Left ventricle myocardium inferior (tissue), 1 donor: ENCODE measurements around the gene SLC39A5. TPM values are rescaled to one million over a fixed set of nuclear protein-coding genes. Genes with fewer than 3 reads are reported as not detected.

Experiments
- DNase-seq: peaks from one replicate; pipeline ENCODE4 v3.0.0-alpha.2; 2020
- H3K27ac ChIP-seq: fragments of 200-600 bp; replicated peaks from 2 replicates; pipeline ENCODE4 v1.8.0; 2021
- H3K27me3 ChIP-seq: fragments of 200-600 bp; 2 replicates; pipeline ENCODE4 v1.8.0; 2021; ENCODE audit warnings: low read depth
- H3K36me3 ChIP-seq: fragments of 200-600 bp; 2 replicates; pipeline ENCODE4 v1.8.0; 2021
- H3K4me1 ChIP-seq: fragments of 200-600 bp; 2 replicates; pipeline ENCODE4 v1.8.0; 2021
- H3K4me3 ChIP-seq: fragments of 200-600 bp; 2 replicates; pipeline ENCODE4 v1.8.0; 2021; ENCODE audit warnings: mild to moderate bottlenecking, moderate library complexity
- H3K9me3 ChIP-seq: fragments of 200-600 bp; replicated peaks from 2 replicates; pipeline ENCODE4 v1.8.0; 2021
- intact Hi-C: fragments of 100-400 bp; cut with micrococcal nuclease; formaldehyde crosslinking; loops from one replicate; pipeline ENCODE4 v1.11.0; 2022
- total RNA-seq: library from RNA; stranded (reverse); fragmentation: NEBNext Ultra II Directional; extraction: Animal tissue kit (Norgen Biotek cat#: 25700); gene quantifications from one replicate; pipeline ENCODE4 v1.2.1, GENCODE V29; 2021
- TF ChIP-seq, protein P1 (sequence below): fragments of 200-600 bp; IDR thresholded peaks from 2 replicates; pipeline ENCODE4 v1.8.0; 2021; ENCODE audit warnings: antibody characterized with exemption, mild to moderate bottlenecking, borderline replicate concordance
- donor health status: DM: no; HTN: yes; CAD: no; lungs with severe emphysema.

The SLC39A5 gene
- total RNA-seq, 1 donor from 2014 or later, result not detected

DNA sequence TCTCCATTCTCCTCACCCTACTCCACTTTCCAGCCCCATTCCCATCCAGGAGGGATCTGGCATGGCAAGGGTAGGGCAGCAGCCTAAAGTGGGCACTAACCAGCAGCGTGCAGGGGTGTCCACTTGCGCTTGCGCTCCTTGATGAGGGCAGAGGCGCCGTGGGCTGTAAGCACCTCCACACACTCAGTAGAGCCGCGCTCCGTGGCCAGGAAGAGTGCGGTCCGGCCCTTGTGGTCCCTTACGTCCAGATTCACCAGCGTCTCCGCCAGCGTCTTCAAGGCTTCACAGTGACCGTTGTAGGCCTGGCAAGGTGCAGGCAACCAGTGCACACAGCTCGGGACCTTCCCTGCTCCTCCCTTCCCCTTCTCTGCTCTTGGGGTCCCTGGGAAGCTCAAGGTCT, 18.1 kb downstream of the SLC39A5 start:
- H3K4me3 ChIP-seq, result no peak overlapping the region
- TF ChIP-seq, protein P1, sequence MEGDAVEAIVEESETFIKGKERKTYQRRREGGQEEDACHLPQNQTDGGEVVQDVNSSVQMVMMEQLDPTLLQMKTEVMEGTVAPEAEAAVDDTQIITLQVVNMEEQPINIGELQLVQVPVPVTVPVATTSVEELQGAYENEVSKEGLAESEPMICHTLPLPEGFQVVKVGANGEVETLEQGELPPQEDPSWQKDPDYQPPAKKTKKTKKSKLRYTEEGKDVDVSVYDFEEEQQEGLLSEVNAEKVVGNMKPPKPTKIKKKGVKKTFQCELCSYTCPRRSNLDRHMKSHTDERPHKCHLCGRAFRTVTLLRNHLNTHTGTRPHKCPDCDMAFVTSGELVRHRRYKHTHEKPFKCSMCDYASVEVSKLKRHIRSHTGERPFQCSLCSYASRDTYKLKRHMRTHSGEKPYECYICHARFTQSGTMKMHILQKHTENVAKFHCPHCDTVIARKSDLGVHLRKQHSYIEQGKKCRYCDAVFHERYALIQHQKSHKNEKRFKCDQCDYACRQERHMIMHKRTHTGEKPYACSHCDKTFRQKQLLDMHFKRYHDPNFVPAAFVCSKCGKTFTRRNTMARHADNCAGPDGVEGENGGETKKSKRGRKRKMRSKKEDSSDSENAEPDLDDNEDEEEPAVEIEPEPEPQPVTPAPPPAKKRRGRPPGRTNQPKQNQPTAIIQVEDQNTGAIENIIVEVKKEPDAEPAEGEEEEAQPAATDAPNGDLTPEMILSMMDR, result no peak
- intact Hi-C loops, result no loop called here
- peaks cover 20% of the 10 kb centered on the region for H3K4me1 ChIP-seq
- no peaks in the 10 kb centered on the region for H3K27me3 ChIP-seq
- no peak for DNase-seq
- peaks cover 100% of the 10 kb centered on the region for H3K36me3 ChIP-seq
- no peaks in the 10 kb centered on the region for H3K9me3 ChIP-seq
- no peak overlapping the region for H3K27ac ChIP-seq

DNA sequence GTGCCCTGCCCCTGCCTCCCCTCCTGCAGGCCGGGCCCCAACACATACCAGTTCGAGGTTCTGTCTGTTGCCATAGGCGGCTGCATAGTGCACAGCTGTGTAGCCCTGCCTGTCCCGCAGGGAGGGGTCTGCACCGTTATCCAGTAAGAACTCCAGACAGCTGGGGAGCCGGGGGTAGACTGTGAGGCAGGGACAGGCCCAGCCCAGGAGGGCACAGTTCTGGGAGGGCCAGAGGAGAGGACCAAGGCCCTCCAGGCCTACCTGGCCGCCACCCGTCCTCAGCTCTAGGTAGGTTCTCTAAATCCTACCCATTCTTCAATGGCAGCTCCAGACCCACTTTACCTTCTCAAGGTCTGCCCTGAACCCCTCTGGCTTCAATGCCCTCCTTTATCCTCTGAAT, 18.9 kb downstream of the SLC39A5 start:
- H3K9me3 ChIP-seq, result no peaks in the 10 kb centered on the region
- TF ChIP-seq, protein P1, result no peak
- H3K27me3 ChIP-seq, result no peaks in the 10 kb centered on the region
- H3K4me1 ChIP-seq, result peaks cover 16% of the 10 kb centered on the region
- no peak overlapping the region for H3K27ac ChIP-seq
- no peak overlapping the region for H3K4me3 ChIP-seq
- DNase-seq, result no peak
- intact Hi-C loops, result no loop called here
- peaks cover 100% of the 10 kb centered on the region for H3K36me3 ChIP-seq

DNA sequence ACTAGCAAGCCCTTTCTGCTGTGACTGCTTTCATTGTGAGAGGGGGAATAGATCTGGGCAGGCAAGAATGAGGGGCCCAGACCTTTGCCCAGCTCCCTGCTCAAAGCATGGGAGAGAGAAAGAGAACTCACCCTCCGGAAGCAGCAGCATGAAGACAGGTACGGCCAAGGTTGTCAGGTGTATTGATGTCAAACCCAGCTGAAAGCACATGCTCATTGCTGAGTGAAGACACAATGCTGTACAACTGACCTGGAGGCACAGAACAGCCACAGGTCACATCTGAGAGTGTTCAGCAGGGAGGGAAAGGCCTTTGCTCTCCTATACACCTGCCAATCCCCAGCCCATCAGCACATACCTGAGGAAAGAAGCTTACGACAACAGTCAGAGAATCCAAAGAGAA, 22.8 kb downstream of the SLC39A5 start:
- Histone ChIP-seq H3K27ac (no peak overlapping the region), H3K4me3 (no peak overlapping the region), H3K9me3 (no peaks in the 10 kb centered on the region), H3K36me3 (peaks cover 91% of the 10 kb centered on the region), H3K27me3 (no peaks in the 10 kb centered on the region), H3K4me1 (peaks cover 21% of the 10 kb centered on the region)
- intact Hi-C loops, result no loop called here
- TF ChIP-seq, protein P1, result no peak
- no peak for DNase-seq

DNA sequence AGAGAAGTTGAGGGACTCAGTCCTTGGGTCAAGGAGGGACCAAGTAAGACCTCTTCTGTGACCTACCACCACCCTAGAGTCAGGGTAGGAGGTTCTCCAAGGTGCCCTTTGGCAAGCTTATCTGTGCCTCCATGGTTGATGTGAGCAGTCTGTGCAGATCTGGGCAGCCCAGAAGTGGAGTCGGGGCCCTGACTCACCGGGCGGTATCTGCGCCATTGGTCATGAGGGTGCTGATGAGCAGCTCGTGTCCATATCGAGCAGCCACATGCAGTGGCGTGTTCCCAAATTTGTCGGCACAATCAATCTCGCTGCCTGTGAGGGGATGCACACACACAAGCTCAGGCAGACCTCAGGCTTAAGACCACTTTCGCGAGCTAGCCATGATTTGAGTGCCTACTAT, 23.2 kb downstream of the SLC39A5 start:
- no peak for DNase-seq
- peaks cover 25% of the 10 kb centered on the region for H3K4me1 ChIP-seq
- H3K27ac ChIP-seq, result no peak overlapping the region
- H3K9me3 ChIP-seq, result no peaks in the 10 kb centered on the region
- TF ChIP-seq, protein P1, result no peak
- no peak overlapping the region for H3K4me3 ChIP-seq
- peaks cover 86% of the 10 kb centered on the region for H3K36me3 ChIP-seq
- no peaks in the 10 kb centered on the region for H3K27me3 ChIP-seq
- intact Hi-C loops, result no loop called here

DNA sequence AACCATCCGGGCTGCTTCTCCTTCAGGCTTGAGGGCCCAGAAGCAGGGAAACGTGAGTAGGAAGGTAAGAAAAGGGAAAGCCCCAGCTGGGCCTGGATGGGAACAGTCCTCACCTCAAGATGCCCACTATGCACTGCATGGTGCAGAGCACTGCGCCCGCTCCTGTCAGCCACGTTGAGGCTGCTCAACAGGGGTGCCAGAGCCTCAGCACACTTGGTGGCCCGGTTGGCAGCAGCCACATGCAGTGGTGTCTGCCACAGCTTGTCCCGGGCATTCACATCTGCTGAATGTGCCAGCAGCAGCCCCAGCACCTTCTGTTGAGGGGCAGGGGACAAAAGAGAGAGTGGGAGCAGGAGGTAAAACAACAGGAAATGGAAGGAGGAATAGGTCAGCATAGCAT, 25.8 kb downstream of the SLC39A5 start:
- Histone ChIP-seq H3K4me3 (no peak overlapping the region), H3K4me1 (peaks cover 37% of the 10 kb centered on the region), H3K9me3 (no peaks in the 10 kb centered on the region), H3K27ac (no peak overlapping the region), H3K36me3 (peaks cover 60% of the 10 kb centered on the region), H3K27me3 (no peaks in the 10 kb centered on the region)
- DNase-seq, result no peak
- intact Hi-C loops, result no loop called here
- TF ChIP-seq, protein P1, result no peak
